Keratinocyte (primary cell): Measurements from ENCODE around the gene SORL1. TPM values are rescaled to one million over a fixed set of nuclear protein-coding genes. Genes with fewer than 3 reads are reported as not detected.

Experiments
- DNase-seq: peaks from one replicate; pipeline ENCODE4 v3.0.0-alpha.2; 2011; ENCODE audit warnings: low read depth, missing footprints, low spot score
- FAIRE-seq: peaks from 2 replicates; lab custom pipeline; 2011; peaks lifted over from hg19 to GRCh38; lab: Jason Lieb, UNC
- H2AFZ ChIP-seq: 2 replicates; pipeline ENCODE4 v1.6.0; 2012; ENCODE audit warnings: low read length, control low read depth, inconsistent platforms; ENCODE audit not compliant: control insufficient read depth
- H3K27ac ChIP-seq: 2 replicates; pipeline ENCODE4 v1.5.1; 2011; ENCODE audit warnings: low read length; ENCODE audit not compliant: control insufficient read depth, insufficient read depth
- H3K27me3 ChIP-seq: 3 replicates; pipeline ENCODE4 v1.6.0; 2011; ENCODE audit warnings: low read length; ENCODE audit not compliant: control insufficient read depth, insufficient read depth; ENCODE audit errors: extremely low read depth
- H3K36me3 ChIP-seq, 2 experiments: 2 replicates in 1 of 2; 3 replicates in 1 of 2; pipeline ENCODE4 v1.5.1; 2011; ENCODE audit warnings: low read length in 2 of 2, mild to moderate bottlenecking in 1 of 2; ENCODE audit not compliant: control insufficient read depth in 2 of 2, insufficient read depth in 2 of 2; ENCODE audit errors: extremely low read depth in 1 of 2
- H3K4me1 ChIP-seq: 3 replicates; pipeline ENCODE4 v1.5.1; 2011; ENCODE audit warnings: low read length; ENCODE audit not compliant: control insufficient read depth, insufficient read depth; ENCODE audit errors: extremely low read depth
- H3K4me2 ChIP-seq: 3 replicates; pipeline ENCODE4 v1.6.0; 2011; ENCODE audit warnings: low read depth, low read length; ENCODE audit not compliant: control insufficient read depth, insufficient read depth; ENCODE audit errors: extremely low read depth
- H3K4me3 ChIP-seq, 3 experiments: fragments of 200-600 bp in 1 of 3; sonication (generic) in 1 of 3; 2 replicates in 2 of 3; 3 replicates in 1 of 3; pipeline ENCODE4 v1.5.1; 2011 to 2016; ENCODE audit warnings: low read length in 3 of 3, mild to moderate bottlenecking in 3 of 3, control low read depth in 2 of 3, inconsistent platforms in 1 of 3, low read depth in 1 of 3, mixed read lengths in 1 of 3, mixed run types in 1 of 3, moderate library complexity in 1 of 3; ENCODE audit not compliant: control insufficient read depth in 2 of 3, insufficient read depth in 2 of 3; ENCODE audit errors: extremely low read depth in 1 of 3
- H3K79me2 ChIP-seq: 2 replicates; pipeline ENCODE4 v1.6.0; 2012; ENCODE audit warnings: low read length; ENCODE audit not compliant: control insufficient read depth, insufficient read depth
- H3K9ac ChIP-seq: 3 replicates; pipeline ENCODE4 v1.6.0; 2011; ENCODE audit warnings: low read length; ENCODE audit not compliant: control insufficient read depth, insufficient read depth; ENCODE audit errors: extremely low read depth
- H3K9me1 ChIP-seq: 3 replicates; pipeline ENCODE4 v1.6.0; 2011; ENCODE audit warnings: low read length; ENCODE audit not compliant: control insufficient read depth, insufficient read depth; ENCODE audit errors: extremely low read depth
- H3K9me3 ChIP-seq: 2 replicates; pipeline ENCODE4 v1.5.1; 2012; ENCODE audit warnings: low read depth, low read length; ENCODE audit not compliant: control insufficient read depth
- H4K20me1 ChIP-seq: 3 replicates; pipeline ENCODE4 v1.6.0; 2011; ENCODE audit warnings: low read length; ENCODE audit not compliant: control insufficient read depth, insufficient read depth; ENCODE audit errors: extremely low read depth
- CTCF ChIP-seq, 3 experiments: IDR thresholded peaks in 1 of 3; conservative IDR thresholded peaks in 1 of 3; optimal IDR thresholded peaks in 1 of 3; 2 replicates in 2 of 3; 3 replicates in 1 of 3; pipeline versions ENCODE3 to v1.5.1; 2011; ENCODE audit warnings: low read length in 3 of 3, mild to moderate bottlenecking in 3 of 3, moderate library complexity in 2 of 3, control low read depth in 1 of 3, inconsistent platforms in 1 of 3; ENCODE audit not compliant: insufficient read depth in 2 of 3; ENCODE audit errors: extremely low read depth in 1 of 3
- EZH2 ChIP-seq: IDR thresholded peaks from one replicate; pipeline ENCODE4 v1.6.1; 2012; ENCODE audit warnings: inconsistent platforms, mild to moderate bottlenecking, low read length, moderate library complexity
- dilution Hi-C: fragments of 300-500 bp; cut with MboI; formaldehyde crosslinking; loops from one replicate; pipeline ENCODE4 v1.7.0; 2020; ENCODE audit warnings: low sequenced_read_pairs; ENCODE audit not compliant: extremely low pct_ligation_motif_present
- polyA plus RNA-seq, 5 experiments: library from polyadenylated mRNA; depleted of rRNA in 3 of 5; stranded (reverse) in 3 of 5; stranded (forward) in 1 of 5; unstranded in 1 of 5; fragments of >200 nt; gene quantifications; 1 replicate in 1 of 5; 2 replicates in 3 of 5; 3 replicates in 1 of 5; pipeline versions ENCODE4 v1.2.1 to v1.2.3, GENCODE V29; 2011 to 2012; ENCODE audit warnings: missing spikeins in 2 of 5, low read depth in 1 of 5, low replicate concordance in 1 of 5

Gene SORL1
- polyA plus RNA-seq, 1 donor (not counting 4 experiments of a cell fraction or from before 2014, with no cell fraction given), result 38.9 TPM

- Histone ChIP-seq H3K9me1 (no peaks in the 10 kb centered on the region), H3K9ac (no peak overlapping the region), H3K36me3 (peaks cover 0 to 6% of the 10 kb centered on the region in 2 experiments), H3K4me3 (no peak overlapping the region), H3K27ac (no peak overlapping the region), H3K27me3 (no peaks in the 10 kb centered on the region), H3K4me2 (no peak overlapping the region), H3K4me1 (peaks cover 2% of the 10 kb centered on the region), H3K79me2 (no peaks in the 10 kb centered on the region), H3K9me3 (no peaks in the 10 kb centered on the region), H4K20me1 (no peaks in the 10 kb centered on the region), H2AFZ (no peak overlapping the region)
- dilution Hi-C loops, result no loop called here
- FAIRE-seq (no peak), DNase-seq (no peak)
- no peak for TF ChIP-seq EZH2
Measured at GRCh38 chr11:121634273-121634672, 182.2 kb downstream of the SORL1 start.

GRCh38 chr11:121634889-121635288 lies 182.8 kb downstream of the SORL1 start:
- peaks cover 0 to 6% of the 10 kb centered on the region in 2 experiments for H3K36me3 ChIP-seq
- no peaks in the 10 kb centered on the region for H3K9me3 ChIP-seq
- no peak for FAIRE-seq
- H3K9ac ChIP-seq, result no peak overlapping the region
- no peaks in the 10 kb centered on the region for H4K20me1 ChIP-seq
- no peaks in the 10 kb centered on the region for H3K9me1 ChIP-seq
- no peaks in the 10 kb centered on the region for H3K27me3 ChIP-seq
- H3K27ac ChIP-seq, result no peak overlapping the region
- H3K4me2 ChIP-seq, result no peak overlapping the region
- dilution Hi-C loops, result no loop called here
- no peak overlapping the region for H2AFZ ChIP-seq
- H3K4me3 ChIP-seq, result no peak overlapping the region
- H3K4me1 ChIP-seq, result peaks cover 2% of the 10 kb centered on the region
- H3K79me2 ChIP-seq, result no peaks in the 10 kb centered on the region
- TF ChIP-seq CTCF (optimal IDR thresholded peaks at IDR 0.05 in 1 of 3, IDR thresholded peaks at IDR 0.05 in 1 of 3, conservative IDR thresholded peaks at IDR 0.05 in 1 of 3; ENCODE audit: extremely low read depth in 1 of 3, insufficient read depth in 2 of 3, low read length in 3 of 3), result no peak
- no peak for TF ChIP-seq EZH2
- no peak for DNase-seq
